Activated CD4-positive, CD25-positive, alpha-beta regulatory T cell treated with anti-CD3 and anti-CD28 coated beads, Interleukin-2, amount 50 U/mL, for 24 hours (primary cell): Measurements from ENCODE around the gene PLEKHH3.
"Not testable (repeated sequence)": the region's sequence is repeated elsewhere in the genome, so short reads cannot be mapped to it uniquely, and the experiment has no call there.

Experiments
- ATAC-seq, 2 donors: fragments of 150-1000 bp; cut with Tn5 transposase; one replicate each; pipeline ENCODE4 v1.10.0; 2021; ENCODE audit warnings: mild to moderate bottlenecking in 1 of 2, moderate library complexity in 1 of 2

Gene PLEKHH3

GRCh38 chr17:42670789-42671657 lies 5.8 kb downstream of the PLEKHH3 start:
- ATAC-seq, result no peak

- peak; percentile 78 to 79 for ATAC-seq
Measured at GRCh38 chr17:42669977-42670788, 6.6 kb downstream of the PLEKHH3 start.

DNA sequence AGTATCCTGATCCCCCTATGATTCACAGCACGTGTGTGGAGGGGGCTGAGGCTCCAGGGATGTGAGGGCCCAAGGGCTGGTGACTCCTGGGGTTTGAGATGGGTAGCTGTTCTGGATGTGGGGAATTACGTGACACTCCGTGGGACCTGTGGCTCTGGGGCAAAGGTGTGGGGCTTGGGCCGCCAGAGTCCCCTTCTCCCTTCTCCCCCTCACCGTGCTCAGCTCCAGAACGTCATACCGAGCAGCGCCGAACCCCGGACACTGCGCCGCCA lies 7.2 kb downstream of the PLEKHH3 start:
- no peak for ATAC-seq

DNA sequence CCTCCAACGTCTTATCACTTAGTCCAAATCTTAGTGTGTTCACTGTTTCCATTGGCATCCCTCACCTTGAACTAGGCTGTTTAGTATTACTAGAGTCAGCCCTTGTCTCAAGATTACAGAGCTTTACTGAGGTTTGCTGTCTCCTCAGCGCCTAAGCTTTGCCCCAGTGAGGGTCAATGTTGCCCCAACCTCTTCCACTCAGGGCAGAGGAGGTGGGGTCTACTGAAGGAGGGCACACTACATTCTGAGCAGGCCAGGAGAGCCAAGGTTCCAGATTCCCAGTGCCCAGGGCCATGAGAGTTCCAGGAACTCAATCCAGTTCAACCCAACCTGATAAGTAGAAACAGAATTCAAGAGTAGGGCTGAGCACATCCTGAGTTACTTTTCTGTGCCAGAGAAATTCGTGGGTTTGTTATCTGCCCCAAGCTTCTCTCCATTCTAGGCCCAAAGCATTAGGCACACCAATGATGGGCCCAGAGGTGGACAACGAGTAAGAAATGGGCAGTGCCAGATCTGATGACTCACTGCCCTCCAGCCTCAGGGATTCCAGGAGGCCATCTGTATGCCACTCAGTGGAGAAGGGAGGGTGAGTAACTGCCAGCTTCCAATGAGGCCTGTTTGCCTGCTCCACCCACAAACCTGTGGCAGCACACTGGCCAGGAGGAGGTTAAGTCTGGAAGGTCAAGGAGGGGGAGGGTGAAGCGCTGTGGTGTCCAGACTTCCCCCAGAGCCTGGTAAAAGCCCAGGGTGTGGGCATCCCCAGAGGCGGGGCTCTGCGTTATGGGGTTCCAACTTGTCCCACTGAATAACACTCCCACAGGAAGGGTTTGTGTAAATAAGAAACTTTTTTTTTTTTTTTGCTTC lies 9.5 kb downstream of the PLEKHH3 start:
- ATAC-seq, result no peak

DNA sequence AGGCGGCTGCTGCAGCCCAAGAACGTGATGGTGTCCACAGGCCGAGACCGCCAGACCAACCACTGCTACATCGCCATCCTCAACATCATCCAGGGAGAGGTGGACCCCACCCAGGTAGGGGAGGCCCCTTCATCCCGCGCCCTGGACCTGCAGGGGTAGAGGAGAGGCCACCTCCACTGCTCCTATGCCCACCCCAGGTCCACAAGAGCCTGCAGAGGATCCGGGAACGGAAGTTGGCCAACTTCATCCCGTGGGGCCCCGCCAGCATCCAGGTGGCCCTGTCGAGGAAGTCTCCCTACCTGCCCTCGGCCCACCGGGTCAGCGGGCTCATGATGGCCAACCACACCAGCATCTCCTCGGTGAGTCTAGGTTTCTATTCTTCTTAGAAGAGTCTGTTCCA lies 10.7 kb downstream of the PLEKHH3 start:
- not testable (repeated sequence) for ATAC-seq

- ATAC-seq, result no peak
Measured at GRCh38 chr17:42665581-42666001, 11.2 kb downstream of the PLEKHH3 start.

DNA sequence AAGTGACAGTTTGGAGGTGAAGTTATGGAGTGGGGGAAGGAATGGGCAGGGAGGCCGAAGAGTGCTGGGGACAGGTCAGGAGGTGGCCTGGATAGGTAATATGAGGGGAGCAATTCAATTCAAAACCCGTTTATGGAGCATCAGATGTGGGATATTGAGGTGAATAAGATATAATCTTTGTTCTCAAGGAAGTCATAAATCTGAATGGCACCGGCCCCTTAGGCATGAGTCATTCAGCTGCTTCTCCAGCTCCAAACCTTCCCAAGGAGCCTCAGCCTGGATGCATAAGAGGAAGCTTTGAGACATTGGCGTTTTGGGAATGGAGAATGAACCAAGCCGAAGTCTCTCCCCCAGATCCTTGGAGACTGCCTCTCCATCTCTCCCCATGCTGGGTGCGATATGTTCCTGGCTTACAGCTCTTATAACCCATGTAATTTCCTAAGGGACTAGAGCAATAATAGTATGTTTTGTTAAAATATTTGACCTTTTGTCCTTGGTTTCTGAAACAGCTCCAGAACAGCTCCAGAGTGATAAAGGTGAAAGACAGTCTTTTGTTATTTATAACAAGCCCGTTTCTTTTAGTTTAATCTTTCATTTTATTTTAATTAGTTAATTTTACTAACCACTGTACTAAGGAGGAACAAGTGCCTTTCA lies 16.0 kb downstream of the PLEKHH3 start:
- no peak for ATAC-seq

DNA sequence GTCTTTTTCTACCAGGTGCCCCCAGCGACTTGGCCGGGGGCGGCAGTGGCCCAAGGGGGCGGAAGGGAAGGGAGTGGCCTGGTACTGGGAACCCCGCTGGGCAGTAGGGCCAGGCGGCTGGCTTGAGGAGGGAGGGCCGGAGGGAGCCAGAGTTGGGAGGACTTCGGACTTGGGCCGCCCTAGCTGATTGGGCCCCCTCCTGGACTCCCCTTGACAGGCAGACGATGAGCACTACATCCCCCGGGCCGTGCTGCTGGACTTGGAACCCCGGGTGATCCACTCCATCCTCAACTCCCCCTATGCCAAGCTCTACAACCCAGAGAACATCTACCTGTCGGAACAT lies 16.9 kb downstream of the PLEKHH3 start:
- ATAC-seq, result not testable (repeated sequence)

GRCh38 chr17:42659079-42659931 lies 17.5 kb downstream of the PLEKHH3 start, which contains the start of gene TUBG2:
Gene TUBG2, plus strand, starts transcription at chr17:42659284. Its CDS starts 220 bp downstream, at chr17:42659504.
- peak; percentile 76 to 77 for ATAC-seq

- no peak for ATAC-seq
Measured at GRCh38 chr17:42657824-42658588, 18.8 kb downstream of the PLEKHH3 start.

DNA sequence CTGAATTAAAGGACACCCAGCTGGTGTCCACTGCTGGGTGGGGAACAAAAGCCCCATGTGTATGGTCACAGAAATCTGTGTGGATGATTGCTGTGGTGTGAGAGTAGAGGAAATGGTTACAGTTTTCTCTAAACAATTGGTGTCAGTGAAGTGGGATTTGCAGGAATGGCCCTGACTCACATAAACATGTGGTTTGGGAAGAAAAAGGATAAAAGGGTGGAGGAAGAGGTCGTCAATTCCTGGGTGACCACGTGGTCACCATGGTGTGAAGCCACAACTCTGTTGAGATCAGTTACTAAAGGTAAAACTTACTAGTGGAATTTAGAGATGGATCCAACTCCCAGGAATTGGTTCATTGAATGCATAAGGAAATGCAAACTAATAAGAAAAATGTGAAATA lies 21.3 kb downstream of the PLEKHH3 start:
- no peak for ATAC-seq

DNA sequence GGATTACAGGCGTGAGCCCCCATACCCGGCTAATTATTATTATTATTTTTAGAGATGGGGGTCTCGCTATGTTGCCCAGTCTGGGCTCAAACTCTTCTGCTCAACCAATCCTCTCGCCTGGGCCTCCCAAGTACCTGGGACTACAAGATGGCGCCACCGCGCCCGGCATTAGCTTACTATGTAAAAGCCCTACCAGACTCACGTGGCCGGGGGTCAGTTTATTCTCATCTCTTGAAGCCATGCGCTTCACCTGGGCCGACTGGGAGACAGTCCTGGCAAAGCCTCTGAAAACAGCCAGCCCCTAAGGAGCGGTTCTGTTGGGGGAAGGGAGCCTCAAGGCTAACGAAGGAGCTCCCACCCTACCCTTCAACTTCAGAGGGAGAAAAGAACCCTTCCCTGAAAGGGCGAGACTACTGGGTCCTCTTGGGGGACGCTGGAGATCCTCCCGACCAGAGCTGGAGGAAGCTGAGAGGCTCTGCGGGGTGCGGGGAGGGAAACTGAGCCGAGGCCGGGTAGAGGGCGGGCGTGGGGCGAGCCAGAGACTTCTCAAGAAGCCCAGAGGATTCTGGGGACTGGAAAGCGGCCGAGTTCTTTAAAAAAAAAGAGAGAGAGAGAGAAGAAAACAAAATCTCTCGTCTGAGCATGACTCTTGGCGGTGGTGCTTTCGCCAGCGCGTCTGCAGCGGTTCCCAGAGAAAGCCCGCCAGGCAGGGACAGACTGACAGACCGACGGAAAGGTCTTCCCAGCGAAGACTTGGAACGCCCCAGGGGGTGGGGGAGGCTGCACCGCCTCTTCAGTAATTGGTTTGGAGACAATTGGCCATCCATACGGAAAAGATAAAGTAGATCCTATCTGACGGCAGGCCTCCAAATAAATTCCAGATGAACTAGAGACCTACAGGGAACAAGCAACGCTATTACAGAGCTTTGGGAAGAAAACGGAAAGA lies 23.3 kb downstream of the PLEKHH3 start:
- ATAC-seq, result no peak

DNA sequence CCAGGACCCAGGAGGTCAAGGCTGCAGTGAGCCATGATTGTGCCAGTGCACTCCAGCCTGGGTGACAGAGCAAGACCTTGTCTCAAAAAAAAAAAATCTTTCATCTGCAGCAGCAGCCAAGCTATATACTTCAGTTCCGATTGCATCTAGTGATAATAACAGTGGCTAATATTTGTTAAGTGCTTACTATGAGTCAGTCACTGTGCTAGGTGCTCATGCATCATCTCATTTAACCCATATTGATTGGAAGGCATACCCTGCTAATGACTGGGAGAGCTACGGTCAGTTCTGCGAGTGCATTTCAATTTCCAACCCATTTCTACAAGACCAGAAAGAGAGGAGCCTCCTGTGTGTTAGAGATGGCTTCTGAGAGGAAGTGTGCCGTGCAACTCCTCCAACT lies 25.4 kb downstream of the PLEKHH3 start:
- no peak for ATAC-seq

DNA sequence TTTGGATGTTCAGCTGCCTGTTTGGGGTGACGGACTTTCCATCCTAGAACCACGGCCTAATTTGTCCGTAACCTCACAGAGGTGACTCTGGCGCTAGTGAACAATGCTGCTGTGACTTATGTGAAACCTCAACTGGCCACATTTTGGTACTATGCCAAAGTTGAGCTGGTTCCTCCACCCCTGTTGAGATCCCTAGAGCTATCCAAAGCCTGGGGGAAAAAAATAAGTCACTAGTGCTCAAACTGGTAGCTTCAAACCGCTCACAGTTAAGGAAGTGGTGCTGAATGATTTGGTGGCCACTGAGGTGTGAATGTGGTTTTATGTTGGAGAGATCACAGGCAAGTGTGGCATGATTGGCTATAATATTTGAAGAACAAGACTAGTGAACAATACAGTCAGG lies 29.0 kb downstream of the PLEKHH3 start:
- no peak for ATAC-seq

GRCh38 chr17:42642336-42642735 lies 34.5 kb downstream of the PLEKHH3 start:
- no peak for ATAC-seq

DNA sequence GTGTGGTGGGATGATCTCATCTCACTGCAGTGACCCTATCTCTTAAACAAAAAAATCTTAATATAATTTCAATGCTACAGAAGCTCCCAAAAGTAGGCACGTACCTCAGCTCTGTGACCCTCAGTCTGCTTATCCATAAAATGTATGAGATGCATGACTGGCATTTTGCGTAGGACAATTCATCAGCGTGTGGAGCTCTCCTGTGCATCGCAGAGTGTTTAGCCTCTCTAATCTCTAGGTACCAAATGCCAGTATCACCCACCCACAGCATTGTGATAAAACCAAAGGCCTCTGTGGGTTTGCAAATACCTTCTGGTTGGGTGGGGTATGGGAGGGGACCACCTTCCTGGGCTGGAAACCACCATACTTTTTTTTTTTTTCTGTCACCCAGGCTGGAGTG lies 36.7 kb downstream of the PLEKHH3 start:
- ATAC-seq, result no peak

GRCh38 chr17:42639525-42640113 lies 37.2 kb downstream of the PLEKHH3 start:
- ATAC-seq, result no peak

DNA sequence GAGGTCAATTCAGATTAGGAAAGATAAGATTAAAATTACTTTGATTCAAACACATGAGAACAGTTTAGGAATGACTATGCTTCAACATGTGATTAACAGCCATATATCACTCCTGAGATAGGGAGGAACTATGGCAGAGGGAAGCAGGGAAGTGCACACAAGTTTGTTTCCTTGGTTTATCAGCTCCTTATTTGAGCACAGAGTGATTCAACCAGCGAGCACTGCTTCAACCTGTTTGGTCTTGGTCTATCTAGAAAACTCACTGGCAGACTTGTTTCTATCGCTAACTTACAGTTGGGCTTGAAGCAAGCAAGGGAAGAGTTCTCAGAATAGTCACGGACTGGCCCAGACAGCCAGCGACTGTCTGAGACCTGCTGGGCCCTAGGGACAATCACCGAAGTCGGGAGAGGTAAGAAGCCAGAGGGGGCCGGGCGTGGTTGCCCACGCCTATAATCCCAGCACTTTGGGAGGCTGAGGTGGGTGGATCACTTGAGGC lies 43.8 kb downstream of the PLEKHH3 start:
- ATAC-seq, result no peak

- ATAC-seq, result no peak
Measured at GRCh38 chr17:42629411-42630009, 47.3 kb downstream of the PLEKHH3 start.
